ENCODE results near the gene KLRG1.

KLRG1 gene

DNA sequence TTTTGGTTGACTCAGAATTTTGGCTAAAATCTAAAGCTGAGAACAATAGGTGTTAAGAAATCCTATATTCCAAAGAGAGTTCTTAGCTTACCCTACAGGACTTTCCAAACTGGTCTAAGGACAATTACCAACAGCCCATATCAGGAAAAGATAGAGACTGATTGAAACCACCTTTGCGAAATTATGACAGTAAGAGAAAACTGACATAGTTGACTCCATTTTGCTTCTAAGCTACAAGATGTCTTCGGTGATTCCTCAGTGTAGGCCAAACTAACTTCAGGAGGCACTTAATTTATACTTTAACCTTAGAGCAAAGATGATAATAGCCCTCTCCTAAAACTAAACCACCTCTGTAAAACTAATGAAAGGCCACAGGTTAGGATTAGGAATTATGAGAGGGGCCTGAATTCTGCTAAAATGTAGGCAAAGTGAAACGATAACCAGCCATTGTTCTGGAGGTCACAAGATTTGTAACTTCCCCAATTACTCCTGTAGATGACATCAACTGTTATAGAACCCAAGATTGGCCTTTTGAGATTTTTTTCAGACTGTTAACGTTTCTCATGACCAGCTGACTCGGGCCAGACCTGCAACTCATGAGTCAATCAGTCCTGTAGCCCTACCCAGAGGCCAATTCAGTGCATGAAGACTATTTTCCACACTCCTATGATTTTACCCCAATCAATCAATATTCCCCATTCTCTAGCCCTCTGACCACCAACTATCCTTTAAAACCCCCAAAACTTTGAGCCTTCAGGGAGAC is 43.0 kb downstream of the KLRG1 start:
- TF ChIP-seq CSDC2 (CRISPR knock-in tag; IDR thresholded peaks at IDR 0.05), result no peak
- TF ChIP-seq, protein P1, sequence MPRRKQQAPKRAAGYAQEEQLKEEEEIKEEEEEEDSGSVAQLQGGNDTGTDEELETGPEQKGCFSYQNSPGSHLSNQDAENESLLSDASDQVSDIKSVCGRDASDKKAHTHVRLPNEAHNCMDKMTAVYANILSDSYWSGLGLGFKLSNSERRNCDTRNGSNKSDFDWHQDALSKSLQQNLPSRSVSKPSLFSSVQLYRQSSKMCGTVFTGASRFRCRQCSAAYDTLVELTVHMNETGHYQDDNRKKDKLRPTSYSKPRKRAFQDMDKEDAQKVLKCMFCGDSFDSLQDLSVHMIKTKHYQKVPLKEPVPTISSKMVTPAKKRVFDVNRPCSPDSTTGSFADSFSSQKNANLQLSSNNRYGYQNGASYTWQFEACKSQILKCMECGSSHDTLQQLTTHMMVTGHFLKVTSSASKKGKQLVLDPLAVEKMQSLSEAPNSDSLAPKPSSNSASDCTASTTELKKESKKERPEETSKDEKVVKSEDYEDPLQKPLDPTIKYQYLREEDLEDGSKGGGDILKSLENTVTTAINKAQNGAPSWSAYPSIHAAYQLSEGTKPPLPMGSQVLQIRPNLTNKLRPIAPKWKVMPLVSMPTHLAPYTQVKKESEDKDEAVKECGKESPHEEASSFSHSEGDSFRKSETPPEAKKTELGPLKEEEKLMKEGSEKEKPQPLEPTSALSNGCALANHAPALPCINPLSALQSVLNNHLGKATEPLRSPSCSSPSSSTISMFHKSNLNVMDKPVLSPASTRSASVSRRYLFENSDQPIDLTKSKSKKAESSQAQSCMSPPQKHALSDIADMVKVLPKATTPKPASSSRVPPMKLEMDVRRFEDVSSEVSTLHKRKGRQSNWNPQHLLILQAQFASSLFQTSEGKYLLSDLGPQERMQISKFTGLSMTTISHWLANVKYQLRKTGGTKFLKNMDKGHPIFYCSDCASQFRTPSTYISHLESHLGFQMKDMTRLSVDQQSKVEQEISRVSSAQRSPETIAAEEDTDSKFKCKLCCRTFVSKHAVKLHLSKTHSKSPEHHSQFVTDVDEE (CRISPR knock-in tag; IDR thresholded peaks at IDR 0.05), result no peak
- TF ChIP-seq SNAI2 (CRISPR knock-in tag; IDR thresholded peaks at IDR 0.05), result no peak
- TF ChIP-seq RARB (CRISPR knock-in tag; IDR thresholded peaks at IDR 0.05), result no peak
- TF ChIP-seq, protein P2, sequence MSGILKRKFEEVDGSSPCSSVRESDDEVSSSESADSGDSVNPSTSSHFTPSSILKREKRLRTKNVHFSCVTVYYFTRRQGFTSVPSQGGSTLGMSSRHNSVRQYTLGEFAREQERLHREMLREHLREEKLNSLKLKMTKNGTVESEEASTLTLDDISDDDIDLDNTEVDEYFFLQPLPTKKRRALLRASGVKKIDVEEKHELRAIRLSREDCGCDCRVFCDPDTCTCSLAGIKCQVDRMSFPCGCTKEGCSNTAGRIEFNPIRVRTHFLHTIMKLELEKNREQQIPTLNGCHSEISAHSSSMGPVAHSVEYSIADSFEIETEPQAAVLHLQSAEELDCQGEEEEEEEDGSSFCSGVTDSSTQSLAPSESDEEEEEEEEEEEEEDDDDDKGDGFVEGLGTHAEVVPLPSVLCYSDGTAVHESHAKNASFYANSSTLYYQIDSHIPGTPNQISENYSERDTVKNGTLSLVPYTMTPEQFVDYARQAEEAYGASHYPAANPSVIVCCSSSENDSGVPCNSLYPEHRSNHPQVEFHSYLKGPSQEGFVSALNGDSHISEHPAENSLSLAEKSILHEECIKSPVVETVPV (CRISPR knock-in tag; IDR thresholded peaks at IDR 0.05), result no peak

DNA sequence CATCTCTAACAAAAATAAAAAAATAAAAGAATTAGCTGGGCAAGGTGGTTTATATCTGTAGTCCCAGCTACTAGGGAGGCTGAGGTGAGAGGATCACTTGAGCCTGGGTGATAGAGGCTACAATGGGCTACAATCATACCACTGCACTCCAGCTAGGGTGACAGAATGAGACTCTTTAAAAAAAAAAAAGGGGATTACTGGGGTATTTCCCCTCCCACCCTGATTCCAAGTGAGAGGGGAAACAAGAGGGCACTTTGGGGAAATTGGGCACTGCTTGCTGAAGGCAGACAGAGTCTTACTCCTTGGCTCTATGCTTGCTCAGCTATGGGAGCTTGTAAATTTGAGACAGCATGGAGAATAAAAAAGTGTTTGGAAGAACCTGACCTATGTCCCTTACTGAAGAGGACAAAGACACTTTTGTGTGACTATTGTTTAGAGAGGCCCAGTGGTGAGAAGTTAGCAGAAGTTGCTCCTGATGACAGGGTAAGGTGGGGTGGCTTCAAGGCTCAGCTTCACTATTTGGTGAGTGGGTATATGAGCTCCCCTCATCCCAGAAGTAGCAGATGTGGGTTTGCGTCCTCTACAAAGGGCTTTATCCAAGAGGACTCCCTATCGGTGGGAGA is 44.0 kb downstream of the KLRG1 start:
- no peak for TF ChIP-seq PPARA (CRISPR knock-in tag; IDR thresholded peaks at IDR 0.05; ENCODE audit: borderline replicate concordance)
- no peak for TF ChIP-seq SNAI2 (CRISPR knock-in tag; IDR thresholded peaks at IDR 0.05)
- TF ChIP-seq, protein P1 (CRISPR knock-in tag; IDR thresholded peaks at IDR 0.05), result no peak
- no peak for ATAC-seq

More for the DNA sequence above, 43.0 kb downstream of the KLRG1 start:
- ATAC-seq, result no peak

DNA sequence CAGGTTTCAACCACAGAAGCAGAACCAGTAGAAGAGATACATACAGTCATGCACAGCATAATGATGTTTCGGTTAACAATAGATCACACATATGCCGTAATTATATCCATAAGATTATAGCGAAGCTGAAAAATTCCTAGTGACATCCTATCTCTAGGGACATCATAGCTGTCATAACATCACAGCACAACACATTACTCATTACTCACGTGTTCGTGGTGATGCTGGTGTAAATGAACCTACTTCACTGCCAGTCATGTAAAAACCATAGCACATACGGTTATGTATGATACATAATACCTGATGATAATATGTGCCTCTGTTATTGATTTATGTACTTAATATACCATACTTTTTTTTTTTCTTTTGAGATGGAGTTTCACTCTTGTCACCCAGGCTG is 44.7 kb downstream of the KLRG1 start:
- no peak for ATAC-seq
- TF ChIP-seq ZNF565 (CRISPR knock-in tag; conservative IDR thresholded peaks at IDR 0.05; ENCODE audit: low read depth) (no peak), ESRRG (CRISPR knock-in tag; IDR thresholded peaks at IDR 0.05) (no peak), CSDC2 (CRISPR knock-in tag; IDR thresholded peaks at IDR 0.05) (no peak), RARB (CRISPR knock-in tag; IDR thresholded peaks at IDR 0.05) (no peak), ZFP3 (CRISPR knock-in tag; IDR thresholded peaks at IDR 0.05) (no peak), TCF4 (CRISPR knock-in tag; IDR thresholded peaks at IDR 0.05; ENCODE audit: borderline replicate concordance) (no peak)

DNA sequence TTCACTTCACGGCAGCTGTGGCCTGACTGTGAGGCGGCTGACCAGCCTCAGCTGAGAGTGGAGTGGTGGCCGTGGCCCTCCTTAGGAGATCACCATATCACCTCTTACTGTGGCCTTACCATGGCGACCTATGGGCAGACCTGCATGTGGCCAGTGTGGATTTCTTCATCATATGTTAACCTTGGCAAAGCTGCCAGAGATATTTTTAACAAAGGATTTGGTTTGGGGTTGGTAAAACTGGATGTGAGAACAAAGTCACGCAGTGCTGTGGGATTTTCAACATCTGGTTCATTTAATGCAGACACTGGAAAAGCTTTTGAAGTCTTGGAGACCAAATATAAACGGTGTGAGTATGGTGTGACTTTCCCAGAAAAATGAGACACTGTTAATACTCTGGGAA is 46.9 kb downstream of the KLRG1 start:
- ATAC-seq, result no peak
- no peak for TF ChIP-seq GLIS3 (CRISPR knock-in tag; IDR thresholded peaks at IDR 0.05)
- TF ChIP-seq TCF4 (CRISPR knock-in tag; IDR thresholded peaks at IDR 0.05; ENCODE audit: borderline replicate concordance), result no peak
- TF ChIP-seq OSR1 (CRISPR knock-in tag; IDR thresholded peaks at IDR 0.05), result no peak
- no peak for TF ChIP-seq ZC3H10 (CRISPR knock-in tag; IDR thresholded peaks at IDR 0.05)
- no peak for TF ChIP-seq SNAI2 (CRISPR knock-in tag; IDR thresholded peaks at IDR 0.05)
- no peak for TF ChIP-seq ZFP3 (CRISPR knock-in tag; IDR thresholded peaks at IDR 0.05)
- no peak for TF ChIP-seq ISL1 (CRISPR knock-in tag; IDR thresholded peaks at IDR 0.05)
- TF ChIP-seq, protein P3, sequence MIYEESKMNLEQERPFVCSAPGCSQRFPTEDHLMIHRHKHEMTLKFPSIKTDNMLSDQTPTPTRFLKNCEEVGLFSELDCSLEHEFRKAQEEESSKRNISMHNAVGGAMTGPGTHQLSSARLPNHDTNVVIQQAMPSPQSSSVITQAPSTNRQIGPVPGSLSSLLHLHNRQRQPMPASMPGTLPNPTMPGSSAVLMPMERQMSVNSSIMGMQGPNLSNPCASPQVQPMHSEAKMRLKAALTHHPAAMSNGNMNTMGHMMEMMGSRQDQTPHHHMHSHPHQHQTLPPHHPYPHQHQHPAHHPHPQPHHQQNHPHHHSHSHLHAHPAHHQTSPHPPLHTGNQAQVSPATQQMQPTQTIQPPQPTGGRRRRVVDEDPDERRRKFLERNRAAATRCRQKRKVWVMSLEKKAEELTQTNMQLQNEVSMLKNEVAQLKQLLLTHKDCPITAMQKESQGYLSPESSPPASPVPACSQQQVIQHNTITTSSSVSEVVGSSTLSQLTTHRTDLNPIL (CRISPR knock-in tag; IDR thresholded peaks at IDR 0.05; ENCODE audit: low read depth), result no peak
- no peak for TF ChIP-seq ARNTL (CRISPR knock-in tag; IDR thresholded peaks at IDR 0.05; ENCODE audit: borderline replicate concordance, low read depth)
- TF ChIP-seq, protein P4, sequence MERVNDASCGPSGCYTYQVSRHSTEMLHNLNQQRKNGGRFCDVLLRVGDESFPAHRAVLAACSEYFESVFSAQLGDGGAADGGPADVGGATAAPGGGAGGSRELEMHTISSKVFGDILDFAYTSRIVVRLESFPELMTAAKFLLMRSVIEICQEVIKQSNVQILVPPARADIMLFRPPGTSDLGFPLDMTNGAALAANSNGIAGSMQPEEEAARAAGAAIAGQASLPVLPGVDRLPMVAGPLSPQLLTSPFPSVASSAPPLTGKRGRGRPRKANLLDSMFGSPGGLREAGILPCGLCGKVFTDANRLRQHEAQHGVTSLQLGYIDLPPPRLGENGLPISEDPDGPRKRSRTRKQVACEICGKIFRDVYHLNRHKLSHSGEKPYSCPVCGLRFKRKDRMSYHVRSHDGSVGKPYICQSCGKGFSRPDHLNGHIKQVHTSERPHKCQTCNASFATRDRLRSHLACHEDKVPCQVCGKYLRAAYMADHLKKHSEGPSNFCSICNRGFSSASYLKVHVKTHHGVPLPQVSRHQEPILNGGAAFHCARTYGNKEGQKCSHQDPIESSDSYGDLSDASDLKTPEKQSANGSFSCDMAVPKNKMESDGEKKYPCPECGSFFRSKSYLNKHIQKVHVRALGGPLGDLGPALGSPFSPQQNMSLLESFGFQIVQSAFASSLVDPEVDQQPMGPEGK (CRISPR knock-in tag; IDR thresholded peaks at IDR 0.05; ENCODE audit: borderline replicate concordance), result no peak
- TF ChIP-seq ESRRG (CRISPR knock-in tag; IDR thresholded peaks at IDR 0.05), result no peak
- TF ChIP-seq, protein P2 (CRISPR knock-in tag; IDR thresholded peaks at IDR 0.05), result no peak
- TF ChIP-seq CSDC2 (CRISPR knock-in tag; IDR thresholded peaks at IDR 0.05), result no peak
- no peak for TF ChIP-seq ZNF8 (CRISPR knock-in tag; IDR thresholded peaks at IDR 0.05)
- TF ChIP-seq, protein P1 (CRISPR knock-in tag; IDR thresholded peaks at IDR 0.05), result no peak
- no peak for TF ChIP-seq RARB (CRISPR knock-in tag; IDR thresholded peaks at IDR 0.05)
- TF ChIP-seq ZNF565 (CRISPR knock-in tag; conservative IDR thresholded peaks at IDR 0.05; ENCODE audit: low read depth), result no peak

Measured in SK-N-SH treated with all-trans-retinoic acid at 6 μM for 48 hours (cell line).